Stimulated activated CD8-positive, alpha-beta memory T cell treated with anti-CD3 and anti-CD28 coated beads, Interleukin-12 subunit alpha, Interleukin-12 subunit beta, amount 100 ng/mL, for 24 hours (primary cell): ENCODE data around the gene PRAME.
A peak's percentile ranks its signal among the peaks of the same experiment; 100 is the strongest.
"Not testable (repeated sequence)": the region's sequence is repeated elsewhere in the genome, so short reads cannot be mapped to it uniquely, and the experiment has no call there.

Experiments used
- DNase-seq: peaks from one replicate; pipeline ENCODE4 v3.0.0-alpha.2; 2020; ENCODE audit errors: extremely low read depth

The PRAME gene

DNA sequence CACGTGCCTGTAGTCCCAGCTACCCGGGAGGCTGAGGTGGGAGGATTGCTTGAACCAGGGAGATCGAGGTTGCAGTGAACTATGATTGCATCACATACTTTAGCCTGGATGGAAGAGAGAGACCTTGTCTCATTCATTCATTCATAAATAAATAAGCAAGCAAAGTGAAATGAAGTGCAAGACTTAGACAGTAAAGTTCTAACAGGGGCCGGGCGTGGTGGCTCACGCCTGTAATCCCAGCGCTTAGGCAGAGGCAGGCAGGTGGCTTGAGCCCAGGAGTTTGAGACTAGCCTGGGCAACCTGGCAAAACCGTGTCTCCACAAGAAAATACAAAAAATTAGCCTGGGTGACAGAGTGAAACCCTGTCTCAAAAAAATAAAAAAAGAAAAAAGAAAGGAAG lies 37.4 kb downstream of the PRAME start:
- DNase-seq = no peak

DNA sequence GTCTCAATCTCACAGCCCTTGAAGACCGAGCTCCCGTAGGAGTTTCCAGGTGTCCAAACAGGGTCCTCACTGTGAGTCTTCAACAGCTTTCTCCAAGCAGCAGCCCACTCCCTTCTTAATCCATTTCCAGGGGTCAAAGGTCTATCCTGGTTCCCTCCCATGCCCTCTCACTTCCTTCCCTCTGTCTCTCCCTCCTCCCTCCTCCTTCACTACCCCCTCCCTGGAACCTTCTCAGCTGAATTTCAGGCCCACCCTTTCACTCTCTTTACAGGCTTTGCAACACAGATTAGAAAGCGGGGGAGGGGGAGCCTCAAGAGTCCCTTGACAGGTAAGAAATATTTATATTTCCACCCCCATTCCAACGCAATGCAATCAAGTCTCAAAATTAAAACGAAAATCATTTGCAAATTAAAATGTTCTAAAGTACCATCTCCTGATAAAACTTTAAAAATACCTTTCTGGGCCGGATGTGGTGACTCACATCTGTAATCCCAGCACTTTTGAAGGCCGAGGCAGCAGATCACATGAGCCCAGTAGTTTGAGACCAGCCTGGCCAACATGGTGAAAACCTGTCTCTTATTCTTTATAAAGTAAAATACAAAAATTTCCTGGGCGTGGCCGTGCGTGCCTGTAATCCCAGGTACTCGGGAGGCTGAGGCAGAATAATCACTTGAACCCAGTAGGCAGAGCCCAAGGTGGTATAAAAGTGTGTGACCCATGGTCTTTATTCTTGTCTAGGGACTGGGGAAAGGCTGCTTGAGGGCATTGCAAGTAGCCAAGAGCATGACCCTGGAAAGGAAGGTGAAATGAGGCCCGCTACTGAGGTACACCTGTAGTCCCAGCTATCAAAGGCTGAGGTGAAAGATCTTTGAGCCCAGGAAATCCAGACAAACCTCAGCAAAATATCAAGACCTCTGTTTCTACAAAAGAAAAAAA lies 38.1 kb downstream of the PRAME start:
- DNase-seq = no peak

DNA sequence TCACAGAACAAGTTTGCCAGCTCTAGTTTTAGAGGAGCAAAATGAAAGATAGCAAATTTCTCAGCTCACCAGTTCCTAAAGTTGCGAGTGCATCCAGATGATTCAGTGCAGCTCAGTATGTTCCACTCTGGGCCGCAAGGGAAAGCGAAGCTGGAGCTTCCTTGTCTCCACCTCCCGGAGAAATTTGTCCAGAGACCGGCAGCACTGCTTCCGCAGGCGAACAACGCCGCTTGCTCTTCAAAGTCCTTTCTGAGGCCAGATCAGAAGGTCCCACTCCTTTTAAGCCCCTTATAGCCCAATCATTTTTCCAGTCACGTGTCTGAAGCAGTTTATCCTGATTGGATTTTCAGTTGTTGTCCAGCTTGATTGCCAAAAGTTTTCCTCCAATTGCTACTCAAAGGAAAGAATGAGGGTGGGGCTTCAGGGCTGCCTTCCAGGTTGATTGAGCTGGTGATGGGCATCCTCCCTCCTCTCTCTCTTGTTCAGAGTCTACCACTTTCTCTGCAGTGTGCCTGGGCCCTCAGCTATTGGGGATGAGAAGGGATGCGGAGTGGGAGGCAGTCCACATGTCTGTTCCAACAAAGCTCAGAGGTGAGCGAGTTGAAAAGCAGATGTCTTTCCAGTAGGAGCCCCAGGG lies 38.9 kb downstream of the PRAME start, which contains the start of gene ZNF280A:
Gene ZNF280A, minus strand, starts transcription at position 251 of the 637 bp plus-strand sequence. CDS start 4,640 bp downstream, outside the sequence.
- no peak for DNase-seq

DNA sequence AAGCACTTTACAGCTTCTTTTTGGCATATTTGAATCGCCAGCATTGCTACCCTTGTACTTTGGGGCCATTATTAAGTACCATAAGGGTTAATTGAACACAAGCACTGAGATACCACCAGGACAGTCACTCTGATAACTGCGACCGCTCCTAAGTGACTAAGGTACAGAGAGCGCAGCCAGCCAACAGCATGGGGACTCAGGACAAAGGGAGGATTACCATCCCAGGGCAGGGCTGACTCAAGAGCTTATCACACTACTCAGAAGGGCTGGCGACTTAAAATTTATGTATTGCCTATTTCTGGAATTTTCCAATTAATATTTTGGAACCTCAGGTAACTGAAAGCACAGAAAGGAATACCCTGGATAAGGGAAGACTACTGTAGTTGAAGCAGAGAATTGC lies 39.5 kb downstream of the PRAME start:
- DNase-seq = no peak

DNA sequence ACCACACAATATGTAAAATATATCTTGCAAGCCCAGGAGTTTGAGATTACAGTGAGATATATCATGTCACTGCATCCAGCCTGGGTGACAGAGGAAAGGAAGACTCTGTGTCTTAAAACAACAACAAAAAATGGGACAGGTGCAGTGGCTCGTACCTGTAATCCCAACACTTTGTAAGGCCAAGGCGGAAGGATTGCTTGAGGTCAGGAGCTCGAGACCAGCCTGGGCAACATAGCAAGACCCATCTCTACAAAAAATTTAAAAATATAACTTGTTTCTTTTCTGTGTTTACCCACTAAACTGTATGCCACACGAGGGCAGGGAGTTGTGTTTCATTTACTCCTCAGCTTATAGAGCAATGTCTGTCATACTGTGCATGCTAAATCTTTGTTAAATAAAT lies 42.1 kb downstream of the PRAME start:
- no peak for DNase-seq

DNA sequence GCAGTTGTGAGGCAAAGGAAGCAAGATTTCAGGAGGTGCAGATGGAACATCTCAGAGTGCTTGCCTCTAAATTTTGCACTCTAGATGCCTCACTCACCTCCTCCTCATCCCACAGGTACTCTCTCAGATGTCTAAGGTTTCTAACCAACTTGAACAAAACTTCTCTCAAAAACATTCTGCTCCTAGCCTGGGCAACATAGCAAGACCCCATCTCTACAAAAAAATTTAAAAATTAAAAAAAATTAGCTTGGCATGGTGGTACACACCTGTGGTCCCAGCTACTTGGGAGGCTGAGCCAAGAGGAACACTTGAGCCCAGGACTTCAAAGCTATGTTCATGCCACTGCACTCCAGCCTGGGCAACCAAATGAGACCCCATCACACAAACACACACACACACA lies 43.2 kb downstream of the PRAME start:
- DNase-seq = no peak

DNA sequence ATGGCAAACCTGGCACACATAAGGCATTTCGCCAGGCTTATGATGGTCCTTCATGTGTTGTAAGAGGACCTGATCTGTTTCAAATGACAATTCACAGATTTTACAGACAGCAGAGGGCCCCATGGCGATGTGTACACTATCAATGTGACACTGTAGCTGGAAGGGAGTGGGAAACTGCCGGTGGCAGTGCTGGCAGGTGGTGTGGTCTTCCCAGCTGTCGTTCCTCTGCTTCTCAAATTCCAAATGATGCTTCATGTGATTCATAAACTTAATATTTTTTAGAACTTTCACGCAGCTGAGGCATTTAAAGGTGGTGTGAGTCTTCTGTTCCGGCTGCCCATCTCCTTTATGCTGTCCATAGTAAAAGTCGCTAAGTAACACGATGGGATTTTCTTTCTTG lies 44.6 kb downstream of the PRAME start:
- DNase-seq = not testable (repeated sequence)

DNA sequence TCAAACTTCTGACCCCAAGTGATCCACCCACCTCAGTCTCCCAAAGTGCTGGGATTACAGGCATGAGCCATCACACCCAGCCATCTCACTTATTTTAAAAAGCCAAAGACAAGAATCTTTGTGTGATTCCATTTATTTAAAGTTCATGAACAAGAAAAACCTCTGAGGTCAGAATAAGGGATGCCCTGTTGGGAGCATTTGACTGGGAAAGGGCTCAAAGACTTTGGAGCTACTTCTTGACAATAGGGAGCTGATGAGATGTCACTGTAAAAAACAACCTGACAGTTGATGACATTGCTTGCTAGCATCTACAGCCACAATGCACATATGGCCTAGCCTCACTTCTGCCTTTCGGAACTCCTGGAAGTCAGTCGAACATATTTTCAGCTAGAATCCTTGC lies 45.4 kb downstream of the PRAME start:
- no peak for DNase-seq

DNA sequence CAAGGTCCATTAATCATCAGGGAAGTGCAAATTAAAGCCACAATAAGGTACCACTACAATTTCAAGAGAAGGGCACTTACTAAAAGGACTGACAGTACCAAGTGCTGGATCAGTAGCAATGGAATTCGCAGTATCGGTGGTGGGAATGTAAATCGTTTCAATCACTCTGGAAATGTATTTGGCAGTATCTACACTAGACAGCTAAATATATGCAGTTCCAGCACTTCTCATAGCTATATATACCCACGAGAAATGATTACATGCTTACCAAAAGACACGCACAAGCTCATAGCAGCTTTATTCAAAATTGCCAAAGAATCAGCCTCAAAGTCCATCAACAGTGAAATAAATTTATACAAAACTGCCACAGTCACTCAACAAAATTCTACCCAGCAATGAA lies 46.1 kb downstream of the PRAME start:
- DNase-seq = no peak

DNA sequence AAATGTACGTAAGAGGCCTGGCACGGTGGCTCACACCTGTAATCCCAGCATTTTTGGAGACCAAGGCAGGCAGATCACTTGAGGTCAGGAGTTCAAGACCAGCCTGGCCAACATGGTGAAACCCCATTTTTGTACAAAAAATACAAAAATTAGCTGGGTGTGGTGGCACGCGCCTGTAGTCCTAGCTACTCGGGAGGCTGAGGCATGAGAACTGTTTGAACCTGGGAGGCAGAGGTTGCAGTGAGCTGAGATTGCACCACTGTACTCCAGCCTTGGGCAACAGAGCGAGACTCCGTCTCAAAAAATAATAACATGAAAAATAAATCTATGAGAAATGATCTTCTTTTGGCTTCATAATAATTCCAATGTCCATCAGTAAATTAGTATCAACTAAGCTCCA lies 48.2 kb downstream of the PRAME start:
- not testable (repeated sequence) for DNase-seq

DNA sequence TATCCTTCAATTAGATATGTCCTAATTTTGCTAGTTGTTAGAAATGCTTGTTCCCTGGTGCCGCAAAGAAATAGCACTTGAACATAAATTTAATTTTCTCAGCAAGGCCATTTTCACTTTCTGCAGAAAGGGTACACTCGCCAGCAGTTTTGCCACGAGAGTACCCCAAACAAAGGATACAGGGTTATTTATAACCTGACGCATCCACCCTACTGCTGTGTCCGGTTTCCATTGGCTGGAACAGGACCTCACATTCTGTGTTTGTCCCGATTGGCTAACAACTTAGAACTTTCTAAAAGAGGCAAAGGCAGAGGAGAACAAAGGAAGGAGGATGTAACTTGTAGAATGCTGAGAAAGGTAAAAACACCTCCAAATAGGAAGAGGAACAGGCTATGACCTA lies 49.2 kb downstream of the PRAME start:
- not testable (repeated sequence) for DNase-seq

DNA sequence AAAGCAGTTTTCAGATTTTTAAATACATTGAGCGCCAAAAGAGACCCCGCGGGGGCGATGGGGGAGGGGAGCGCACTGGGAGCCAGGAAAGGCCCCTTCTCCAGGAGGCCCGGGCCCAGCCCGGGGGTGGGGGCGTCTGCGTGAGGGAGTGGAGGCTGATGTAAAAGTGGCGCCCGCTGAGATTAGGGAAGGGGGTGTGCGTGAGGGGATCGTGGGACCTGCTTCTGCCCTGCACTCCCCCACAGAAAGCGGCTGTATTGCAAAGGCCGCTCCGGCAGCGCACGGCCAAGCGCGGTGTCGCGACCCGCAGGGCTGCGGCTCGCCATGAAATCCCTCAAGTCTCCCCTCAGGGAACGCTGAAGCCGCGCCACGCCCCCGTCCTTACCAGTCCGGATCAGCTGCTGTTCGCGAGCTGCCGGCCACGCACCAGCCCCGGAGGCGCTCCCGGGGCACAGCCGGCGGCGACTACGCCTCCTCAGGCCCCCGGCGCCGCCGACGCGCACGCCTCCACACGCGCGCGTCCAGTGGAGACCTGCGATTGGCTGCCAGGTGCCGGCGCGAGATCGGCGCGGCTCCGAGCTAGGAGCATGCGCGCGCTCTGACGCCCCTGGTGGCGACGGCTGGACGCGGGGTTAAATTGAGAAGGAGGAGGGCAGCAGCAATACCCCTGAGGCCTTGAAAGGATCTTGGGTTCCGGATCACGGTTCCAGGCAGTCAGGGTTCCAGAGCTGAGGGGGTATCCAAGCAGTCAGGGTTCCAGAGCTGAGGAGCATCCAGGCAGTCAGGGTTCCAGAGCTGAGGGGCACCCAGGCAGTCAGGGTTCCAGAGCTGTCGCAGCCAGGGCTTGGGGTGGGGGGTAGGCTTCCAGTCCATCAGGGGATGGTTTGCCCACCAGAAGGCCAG lies 50.5 kb downstream of the PRAME start, which contains the start of gene ZNF280B:
Gene ZNF280B, minus strand, starts transcription at position 469 of the 903 bp plus-strand sequence. CDS start 19,344 bp downstream, outside the sequence.
- peak; percentile 47 for DNase-seq

DNA sequence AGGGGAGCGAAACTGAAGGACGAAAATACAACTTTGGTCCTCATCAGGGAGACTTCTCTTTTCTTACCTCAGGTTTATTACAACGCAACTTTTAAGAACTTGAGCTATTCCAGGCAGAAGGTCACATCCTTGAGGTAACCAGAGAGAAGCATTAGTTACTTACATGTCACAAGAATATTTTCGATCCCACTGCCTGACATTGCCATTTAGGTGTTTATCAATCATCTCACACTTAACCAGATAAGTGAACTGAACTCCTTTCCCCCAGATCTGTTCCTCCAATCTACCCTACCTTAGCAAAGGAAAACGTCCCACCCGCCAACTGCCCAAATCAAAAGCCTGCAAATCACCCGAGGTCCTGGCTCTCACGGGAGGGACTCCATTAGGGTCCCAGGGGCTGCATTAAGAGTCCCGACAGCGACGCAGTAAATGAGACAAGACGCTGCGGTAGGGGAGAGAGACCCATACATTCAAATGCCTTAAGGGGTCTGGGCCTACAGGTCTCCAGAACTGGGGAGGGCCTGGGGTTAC lies 51.3 kb downstream of the PRAME start:
- DNase-seq = no peak

DNA sequence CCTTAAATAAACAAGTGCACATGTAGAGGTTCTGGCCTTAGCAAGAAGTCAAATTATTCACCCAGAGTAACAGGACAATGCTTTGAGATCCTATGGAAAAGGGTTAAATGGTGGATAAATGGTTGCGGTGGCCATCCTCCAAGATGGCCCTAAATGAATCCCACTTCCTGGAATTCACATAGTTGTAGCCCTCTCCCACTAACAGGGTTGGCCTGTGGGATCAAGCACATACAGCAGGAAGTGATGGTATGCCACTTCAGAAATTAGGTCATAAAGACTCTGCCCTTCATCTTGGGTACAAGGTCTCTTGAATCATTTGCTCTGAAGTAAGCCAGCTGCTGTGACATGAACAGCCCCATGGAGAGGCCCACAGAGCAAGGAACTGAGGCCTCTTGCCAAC lies 52.3 kb downstream of the PRAME start:
- DNase-seq = no peak

DNA sequence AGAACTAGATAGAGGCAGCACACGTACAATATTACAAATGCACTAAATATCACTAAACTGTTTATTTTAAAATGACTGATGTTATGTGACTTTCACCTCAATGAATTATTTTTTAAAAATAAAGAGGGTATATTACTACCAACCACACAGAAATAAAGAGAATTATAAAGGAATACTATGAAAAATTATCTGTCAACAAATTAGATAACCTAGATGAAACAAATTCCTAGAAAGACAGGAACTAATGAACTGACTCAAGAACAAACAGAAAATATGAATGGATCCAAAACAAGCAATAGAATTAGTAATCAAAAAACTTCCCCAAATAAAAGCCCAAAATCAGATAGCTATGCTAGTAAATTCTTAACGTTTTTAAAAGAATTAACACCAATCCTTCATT lies 60.8 kb downstream of the PRAME start:
- DNase-seq = no peak
